CD4-positive, alpha-beta T cell treated with Interleukin-4 for 4 hours (primary cell): ENCODE results near the gene PPP2R2D.
A peak's percentile ranks its signal among the peaks of the same experiment; 100 is the strongest.

Experiments
- DNase-seq: peaks from one replicate; pipeline ENCODE4 v3.0.0-alpha.2; 2020

PPP2R2D gene

DNA sequence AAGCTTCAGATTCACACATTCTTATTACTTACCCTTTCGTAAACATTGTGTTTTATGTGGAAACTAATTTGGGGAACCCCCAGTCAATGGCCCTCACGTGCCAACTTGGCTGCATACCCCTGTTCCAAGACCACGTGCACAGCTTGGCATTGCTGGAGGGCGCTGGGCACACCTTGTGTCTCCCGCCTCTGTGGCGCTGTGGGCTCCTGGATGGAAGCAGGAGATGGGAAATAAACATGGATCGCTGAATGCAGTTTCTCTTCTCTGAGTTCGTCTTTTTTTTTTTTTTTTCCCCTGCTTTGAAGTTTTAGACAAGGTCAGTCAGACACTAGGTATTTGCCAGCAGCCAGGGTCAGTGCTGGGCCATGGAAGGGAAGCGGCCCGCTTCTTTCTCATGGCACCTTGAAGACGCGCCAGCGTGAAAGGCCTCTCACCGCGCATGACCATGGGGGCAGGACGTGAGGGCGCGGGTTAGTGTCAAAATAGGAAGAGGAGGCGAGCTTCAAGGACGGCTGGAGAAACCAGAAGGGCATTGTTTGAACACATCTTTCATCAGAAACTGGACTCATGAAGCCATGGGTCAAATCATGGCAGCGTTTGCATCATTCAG is 53.7 kb downstream of the PPP2R2D start:
- no peak for DNase-seq

DNA sequence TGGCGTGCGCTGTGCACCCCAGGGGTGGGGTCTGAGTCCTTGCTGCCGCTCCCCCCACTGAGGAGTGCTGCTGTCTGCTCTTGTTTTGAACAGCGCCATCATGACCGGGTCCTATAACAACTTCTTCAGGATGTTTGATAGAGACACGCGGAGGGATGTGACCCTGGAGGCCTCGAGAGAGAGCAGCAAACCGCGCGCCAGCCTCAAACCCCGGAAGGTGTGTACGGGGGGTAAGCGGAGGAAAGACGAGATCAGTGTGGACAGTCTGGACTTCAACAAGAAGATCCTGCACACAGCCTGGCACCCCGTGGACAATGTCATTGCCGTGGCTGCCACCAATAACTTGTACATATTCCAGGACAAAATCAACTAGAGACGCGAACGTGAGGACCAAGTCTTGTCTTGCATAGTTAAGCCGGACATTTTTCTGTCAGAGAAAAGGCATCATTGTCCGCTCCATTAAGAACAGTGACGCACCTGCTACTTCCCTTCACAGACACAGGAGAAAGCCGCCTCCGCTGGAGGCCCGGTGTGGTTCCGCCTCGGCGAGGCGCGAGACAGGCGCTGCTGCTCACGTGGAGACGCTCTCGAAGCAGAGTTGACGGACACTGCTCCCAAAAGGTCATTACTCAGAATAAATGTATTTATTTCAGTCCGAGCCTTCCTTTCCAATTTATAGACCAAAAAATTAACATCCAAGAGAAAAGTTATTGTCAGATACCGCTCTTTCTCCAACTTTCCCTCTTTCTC is 55.0 kb downstream of the PPP2R2D start:
- DNase-seq, result no peak

DNA sequence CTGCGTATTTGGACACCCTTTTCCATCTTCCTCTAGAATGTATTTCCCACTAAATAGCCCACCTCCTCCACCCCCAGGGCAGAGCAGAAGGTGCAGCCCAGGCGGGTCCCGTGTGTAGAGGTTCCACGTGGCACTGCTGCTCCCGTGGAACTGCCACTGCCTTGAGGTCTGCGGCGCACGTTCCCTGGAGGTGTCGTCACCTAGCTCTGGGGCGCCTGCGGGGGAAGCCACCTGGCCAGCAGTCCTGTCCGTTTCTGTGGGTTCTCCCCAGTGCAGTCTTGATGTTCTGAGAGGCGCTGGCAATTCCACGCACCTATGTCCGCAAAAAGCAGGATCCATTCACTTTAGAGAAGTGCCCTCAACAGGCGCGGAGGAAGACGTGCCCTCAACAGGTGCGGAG is 59.0 kb downstream of the PPP2R2D start:
- DNase-seq, result no peak

DNA sequence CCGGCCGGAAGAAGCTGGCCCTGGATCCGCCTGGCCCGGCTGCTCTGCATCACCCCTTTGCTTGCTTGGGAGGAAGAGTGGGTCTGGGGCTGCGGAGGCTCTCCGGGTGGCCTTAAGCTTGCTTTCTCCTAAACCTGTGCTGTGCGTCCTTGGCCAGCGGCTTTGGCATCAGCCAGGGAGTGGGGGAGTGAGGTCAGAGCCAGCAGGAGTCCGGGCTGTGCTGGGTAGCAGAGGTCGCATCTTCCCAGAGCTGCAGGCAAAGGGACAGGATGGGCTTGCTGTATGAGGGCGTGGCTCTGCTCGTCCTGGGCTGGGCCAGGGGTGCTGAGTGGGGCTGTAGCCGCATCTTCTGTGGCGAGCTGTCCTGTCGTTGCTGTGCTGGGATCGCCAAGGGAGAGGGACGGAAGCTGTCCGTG is 59.8 kb downstream of the PPP2R2D start:
- DNase-seq, result no peak

DNA sequence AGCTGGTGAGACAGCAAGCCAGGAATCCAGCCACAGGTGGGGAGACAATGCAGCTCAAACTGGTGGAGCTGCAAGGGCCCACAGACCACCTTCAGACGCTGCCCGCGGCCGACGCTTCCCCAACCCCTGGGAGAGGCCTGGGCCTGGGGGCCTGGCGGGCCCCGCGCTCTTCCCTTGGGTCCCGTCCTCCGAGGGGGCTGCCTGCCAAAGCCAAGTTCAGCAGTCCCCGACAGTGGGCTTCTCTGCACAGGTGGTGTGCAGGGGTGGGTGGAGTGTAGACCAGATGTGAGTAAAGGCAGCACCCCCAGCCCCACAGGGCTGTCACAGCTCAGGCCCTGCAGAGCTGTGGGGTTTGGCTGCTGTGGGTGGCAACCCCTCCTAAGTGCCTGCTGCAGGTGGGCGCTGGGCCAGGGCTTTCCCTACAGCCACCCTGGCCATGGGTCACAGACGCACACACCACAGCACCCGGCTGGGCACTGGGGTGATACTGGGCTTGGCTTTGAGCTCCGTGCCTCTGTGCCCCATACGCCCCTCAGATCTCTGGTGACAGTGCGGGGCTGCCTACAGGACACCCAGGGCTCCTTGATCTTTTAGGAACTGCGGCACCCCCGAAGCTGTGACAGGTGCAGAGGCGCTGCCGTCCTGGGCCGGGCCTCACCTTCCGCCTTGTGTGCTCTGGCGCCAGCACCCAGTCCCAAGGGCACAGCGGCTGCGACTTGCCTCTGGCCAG is 60.4 kb downstream of the PPP2R2D start:
- DNase-seq, result no peak

DNA sequence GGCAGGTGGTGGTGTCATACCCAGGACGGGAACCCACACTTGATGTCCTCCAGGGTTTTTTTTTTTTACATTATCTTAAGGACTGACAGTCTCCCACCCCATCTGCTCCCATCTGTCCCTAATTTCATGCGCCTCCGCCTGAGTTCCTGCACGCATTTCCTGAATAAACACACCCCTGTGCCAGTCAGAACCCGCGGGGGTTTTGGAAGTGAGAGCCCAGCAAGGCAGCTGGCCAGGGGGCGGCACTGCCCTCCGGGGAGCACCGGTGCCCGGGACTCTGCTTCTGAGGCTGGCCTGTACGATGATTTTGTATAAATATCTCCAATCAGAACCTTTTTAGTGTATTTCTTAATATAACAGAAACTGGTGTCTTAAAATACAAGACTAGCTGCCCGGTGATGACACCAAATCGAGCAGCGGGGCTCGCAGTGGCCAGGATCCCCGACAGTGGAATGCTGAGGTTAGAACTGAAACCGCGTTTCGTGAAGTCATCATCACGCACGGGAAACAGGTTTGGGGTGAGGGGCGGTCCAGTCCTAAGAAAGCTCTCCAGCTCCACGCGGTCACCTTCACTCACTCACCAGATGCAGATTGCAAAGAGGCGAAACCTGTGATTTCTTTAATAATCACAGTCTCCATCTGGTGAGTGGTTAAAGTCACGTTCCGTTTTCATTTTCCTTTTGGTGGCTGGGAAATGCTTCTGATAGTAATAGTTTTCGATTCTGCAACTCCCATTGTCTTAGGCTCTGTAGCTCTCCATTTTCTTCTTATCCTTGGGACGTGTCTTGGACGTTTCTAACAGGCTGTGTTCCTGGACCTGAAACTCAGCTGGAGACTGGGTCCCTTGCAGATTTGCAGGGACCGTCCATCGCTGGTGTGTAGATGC is 61.2 kb downstream of the PPP2R2D start:
- DNase-seq, result no peak

DNA sequence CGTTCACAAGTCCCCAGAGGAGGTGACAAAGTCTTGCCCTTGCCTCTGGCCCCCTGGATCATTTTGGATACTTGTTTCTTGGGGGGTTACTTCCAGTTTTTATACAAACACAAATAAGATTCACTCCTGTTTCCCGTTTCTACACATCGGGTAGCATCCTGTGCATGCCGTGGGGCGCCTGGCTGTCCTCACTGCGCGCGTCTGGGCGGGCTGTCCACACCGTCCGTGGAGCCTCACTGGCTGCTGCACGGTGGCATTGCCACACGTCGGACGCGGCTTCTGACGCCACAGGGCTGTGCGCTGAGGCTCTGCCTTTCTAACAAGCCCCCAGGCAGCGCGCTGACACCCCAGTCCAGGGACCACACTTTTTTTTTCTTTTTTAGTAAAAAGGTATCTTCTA is 62.5 kb downstream of the PPP2R2D start:
- no peak for DNase-seq

DNA sequence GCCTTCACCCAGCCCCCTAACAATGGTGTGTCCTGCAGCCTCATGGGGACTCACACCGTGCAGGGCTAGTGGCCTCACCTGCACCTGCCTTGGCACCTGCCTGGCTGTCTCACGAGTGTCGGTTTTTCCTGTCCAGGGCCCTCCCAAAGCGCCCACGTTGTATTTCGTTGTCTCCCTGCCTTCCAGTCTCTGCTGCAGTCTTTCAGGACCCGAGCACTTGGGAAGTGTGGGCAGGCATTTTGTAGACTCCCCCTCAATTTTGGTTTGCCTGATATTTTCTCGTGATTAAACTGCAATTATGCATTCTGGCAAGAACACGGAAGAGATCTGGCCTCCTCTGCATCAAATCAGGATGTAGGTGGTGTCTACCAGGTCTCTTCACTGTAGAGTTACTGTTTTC is 63.0 kb downstream of the PPP2R2D start:
- DNase-seq, result no peak

DNA sequence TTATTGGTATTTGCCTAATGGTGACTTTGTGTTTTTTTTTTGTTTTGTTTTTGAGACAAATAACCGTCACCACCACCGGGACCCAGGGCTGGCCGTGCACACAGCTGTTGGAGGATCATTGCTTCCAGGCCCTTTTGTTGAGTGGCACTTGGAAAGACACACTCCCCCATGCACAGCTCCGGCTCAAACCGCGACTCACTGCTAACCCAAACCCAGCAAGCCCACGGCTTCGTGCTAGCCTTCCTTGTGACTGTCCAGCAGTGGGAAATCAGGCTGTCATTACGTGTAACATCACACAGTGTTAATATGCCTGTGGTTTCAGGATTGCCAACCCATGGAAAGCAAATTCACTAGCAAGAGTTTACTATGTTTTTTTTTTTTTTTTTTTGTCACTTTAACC is 63.5 kb downstream of the PPP2R2D start:
- no peak for DNase-seq

DNA sequence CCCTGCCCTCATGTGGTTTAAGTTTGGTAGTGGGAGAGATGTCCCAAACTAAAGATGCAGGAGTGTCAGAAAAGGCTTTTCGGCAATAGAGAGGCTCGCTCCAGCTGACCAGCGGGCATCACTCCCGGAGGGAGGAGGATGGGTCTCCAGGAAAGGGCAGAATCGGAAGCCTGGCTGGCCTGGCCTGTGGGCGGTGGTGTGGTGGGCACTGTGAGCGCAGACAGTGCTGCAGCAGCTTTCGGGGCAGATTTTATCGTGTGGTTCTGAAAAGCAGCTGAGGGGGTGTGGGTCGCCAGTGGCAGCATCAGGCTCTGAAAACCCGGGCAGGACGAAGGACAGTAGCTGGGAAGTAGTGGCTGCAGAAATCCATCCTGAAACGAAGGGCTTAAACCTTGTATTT is 68.1 kb downstream of the PPP2R2D start:
- DNase-seq, result no peak

DNA sequence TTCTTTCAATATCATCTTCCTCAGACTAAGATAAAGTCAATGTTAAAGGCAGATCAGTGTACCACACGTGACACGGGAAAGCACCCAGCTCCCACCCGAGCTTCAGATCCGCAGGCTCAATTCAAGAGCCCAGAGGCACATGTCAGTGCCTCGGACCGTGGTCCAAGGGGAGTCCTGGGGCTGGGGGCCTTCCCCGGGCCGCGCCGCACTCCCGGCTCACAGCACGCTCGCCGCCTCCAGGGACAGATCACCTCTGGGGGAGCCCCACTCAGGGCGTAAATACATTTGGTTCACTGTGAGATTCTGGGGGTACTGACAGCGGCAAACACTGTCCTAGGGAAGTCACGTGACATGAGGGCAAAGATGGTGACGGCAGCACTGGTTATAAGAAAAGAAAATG is 70.1 kb downstream of the PPP2R2D start:
- no peak for DNase-seq

DNA sequence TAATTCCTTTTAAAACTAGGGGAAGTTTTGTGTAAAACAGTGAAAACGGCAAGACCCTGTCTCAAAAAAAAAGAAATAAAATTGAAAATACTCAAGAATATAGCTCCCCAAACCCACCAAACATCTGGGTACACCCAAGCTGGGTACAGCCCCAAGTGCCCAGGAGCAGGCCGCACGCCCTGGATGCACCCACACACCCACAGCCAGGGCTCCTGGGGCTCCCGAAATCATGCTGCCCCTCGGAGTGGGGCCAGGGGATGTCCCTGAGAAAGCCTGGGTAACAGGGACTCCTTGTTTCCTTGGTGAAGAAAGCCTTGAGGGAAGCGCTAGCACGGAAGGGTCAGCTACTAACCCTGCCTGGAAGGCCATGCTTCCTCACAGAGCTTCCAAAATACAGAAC is 70.8 kb downstream of the PPP2R2D start:
- no peak for DNase-seq

DNA sequence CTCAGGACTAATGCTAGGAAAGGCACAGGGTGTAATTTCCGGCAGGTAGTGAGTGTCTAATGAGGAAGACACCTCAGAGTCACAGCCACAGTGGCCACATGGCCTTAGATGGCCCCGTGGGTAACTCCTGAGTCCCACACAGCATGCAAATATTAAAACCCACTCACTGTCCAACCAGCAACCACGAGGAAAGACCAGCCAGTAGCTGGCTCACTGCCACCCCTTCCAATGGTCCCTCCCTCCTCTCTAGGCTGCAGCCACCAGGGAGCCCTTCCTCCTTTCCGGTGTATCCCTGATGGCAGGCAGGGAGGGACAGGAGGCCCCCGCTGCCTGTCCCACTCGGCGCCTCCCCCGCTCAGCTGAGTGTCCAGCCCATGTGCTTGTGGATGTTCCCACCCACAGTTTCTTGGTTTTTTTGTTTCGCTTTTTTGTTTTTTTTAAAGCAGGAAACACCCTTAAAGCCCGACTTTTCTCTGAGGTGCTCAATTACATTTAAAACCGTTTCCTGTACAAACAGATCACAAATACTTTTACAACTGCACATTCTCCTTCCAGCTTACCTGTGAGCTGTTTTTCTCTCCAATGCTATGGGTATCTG is 71.8 kb downstream of the PPP2R2D start:
- DNase-seq, result peak; percentile 42

DNA sequence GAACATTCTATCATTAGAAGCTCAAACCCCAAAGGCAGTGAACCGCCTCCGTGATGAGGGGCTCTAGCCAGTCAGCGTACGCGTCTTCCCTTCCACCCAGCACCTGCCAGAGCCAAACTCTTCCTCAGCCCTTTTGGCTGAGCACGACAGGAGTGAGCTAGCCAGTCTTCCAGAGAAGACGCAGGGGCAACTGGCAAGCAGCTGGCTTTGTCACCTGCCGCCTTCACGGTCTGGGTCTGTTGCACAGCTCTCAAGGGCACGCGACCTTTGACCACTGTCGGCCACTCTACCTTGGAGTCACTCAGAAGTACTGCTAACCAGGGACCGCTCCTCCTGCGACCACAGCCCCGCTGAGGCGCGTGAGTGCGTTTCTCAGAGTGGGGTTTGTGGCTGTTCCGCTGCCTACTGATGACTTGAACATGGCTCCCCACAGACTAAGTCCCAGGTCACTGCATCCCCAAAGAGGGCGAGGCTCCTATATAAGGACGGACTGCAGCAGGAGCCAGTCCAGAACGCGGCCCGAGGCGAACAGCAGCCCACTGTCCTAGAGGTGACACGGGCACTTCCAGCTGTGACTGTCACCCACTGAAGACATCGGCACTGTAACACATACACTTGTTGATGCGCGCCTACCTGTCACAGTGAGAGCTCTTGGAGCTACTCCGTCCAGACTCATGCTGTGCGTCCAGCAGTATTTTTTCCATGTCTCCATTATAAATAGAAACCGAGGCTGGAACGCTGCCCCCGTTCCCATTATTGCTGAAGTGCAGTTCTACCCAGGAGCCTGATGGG is 72.5 kb downstream of the PPP2R2D start:
- no peak for DNase-seq

DNA sequence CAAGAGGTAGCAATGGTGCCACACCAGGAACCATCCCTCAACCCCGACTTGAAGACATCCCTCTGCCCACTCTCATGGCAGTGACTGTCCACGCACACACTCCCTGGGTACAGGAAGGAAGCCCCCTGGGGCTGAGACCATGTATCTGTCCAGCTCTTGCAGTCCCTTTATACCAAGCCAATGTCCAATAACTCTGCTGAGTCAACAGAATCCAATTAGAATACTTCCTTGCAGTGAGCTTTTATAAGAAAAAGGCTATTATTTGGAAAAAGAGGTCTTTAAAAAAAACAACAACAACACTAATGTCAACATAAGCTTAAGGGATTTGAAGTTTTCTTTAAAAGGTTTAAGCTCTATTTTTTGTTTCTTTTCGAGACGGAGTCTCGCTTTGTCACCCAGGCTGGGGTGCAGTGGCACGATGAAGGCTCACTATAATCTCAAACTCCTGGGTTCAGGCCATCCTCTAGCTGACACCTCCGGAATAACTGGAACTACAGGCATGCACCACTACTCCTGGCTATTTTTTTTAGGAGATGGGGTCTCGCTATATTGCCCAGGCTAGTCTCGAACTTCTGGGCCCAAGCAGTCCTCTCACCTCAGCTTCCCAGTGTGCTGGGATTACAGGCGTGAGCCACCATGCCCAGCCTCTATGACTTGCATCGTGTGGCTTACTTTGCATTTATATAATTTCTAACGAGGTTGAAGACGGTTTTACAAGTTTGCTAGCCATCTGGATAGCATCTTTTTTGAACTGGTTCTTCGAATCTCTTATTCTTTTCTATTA is 73.4 kb downstream of the PPP2R2D start:
- DNase-seq, result no peak

DNA sequence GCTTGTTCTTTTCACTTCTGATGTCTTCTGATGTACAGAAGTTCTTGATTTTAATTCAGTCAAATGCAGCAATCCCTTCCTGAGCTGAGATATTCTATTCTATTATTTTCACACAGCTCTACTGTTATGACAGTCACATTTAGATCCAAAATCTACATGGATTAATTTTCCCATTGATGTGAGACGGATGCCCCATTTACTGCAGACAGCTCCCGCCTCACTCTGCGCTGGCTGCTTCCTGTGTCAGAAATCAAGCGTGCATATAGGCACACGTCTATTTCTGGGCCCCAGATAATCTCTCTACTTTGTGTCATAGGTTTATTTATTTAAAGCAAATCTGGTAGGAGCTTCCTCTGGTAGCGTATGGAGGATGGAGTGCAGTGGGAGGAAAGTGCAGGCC is 74.2 kb downstream of the PPP2R2D start:
- no peak for DNase-seq

DNA sequence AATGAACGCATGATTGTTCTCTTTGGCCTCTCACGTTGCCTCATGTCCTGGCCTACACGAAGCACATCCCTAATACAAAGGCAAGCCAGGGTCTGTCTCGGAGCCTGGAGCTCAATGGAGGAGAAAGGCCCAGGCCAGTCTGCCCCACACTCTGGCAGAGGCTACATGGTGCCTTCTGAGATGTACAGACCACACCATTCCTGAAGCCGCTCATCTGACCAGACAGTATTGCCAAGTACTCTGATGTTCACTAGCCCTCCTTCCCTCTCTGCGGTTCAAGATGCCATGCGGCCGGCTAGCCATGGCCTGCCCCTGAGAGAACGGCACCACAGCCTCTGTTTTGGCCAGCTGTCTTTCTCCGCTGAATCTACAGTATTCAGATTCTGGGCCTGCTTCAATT is 75.0 kb downstream of the PPP2R2D start:
- no peak for DNase-seq

DNA sequence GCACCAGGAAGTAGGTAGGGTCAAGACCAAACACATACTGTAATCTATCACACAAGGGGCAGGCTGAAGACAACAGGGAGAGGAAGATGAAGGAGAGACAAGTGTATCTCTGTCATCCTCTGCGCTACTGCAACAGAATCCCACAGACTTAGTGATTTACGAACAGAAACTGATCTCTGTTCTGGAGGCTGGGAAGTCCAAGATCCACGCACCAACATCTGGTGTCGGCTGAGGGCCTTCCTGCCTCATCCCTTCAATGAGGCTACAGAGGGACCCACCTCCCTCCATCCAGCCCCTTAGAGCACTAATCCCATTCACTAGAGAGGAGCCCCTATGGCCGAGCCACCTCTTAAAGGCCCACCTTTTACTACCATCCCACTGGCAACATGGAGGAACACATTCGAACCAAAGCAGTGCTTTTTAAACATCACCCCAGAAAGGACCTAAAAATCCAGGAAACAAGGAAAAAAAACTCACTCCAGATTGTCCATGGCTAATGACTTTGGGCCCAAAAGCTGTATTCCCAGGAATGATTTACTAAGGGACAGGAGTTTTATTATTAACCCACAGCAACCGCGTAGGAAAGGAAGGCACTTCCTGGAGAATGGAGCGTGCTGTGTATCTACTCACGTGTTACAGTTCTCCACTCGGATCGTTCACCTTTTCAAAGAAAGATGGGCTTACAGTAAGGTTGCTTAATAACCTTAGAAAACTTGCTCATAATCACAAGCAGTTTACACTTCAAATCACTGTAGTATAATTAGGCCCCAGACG is 76.7 kb downstream of the PPP2R2D start:
- no peak for DNase-seq

DNA sequence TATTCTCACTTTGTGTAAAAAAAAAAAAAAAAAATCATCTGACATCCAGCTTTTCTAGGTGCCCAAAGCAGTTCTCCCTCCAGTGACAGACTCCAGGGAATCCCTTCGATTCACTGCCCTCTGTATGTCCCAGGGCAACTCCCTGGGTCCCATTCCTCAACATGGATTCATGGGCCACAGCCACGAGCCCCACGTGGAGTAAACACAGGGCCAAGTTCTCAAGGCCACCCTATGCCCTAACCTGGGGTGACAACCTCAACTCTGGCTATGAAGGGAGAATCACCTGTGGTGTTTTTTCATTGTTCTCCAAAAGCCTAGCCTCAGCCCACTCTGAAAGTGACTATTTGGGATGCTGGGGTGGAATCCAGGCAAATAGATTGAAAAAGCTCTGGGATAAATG is 77.6 kb downstream of the PPP2R2D start:
- DNase-seq, result no peak

DNA sequence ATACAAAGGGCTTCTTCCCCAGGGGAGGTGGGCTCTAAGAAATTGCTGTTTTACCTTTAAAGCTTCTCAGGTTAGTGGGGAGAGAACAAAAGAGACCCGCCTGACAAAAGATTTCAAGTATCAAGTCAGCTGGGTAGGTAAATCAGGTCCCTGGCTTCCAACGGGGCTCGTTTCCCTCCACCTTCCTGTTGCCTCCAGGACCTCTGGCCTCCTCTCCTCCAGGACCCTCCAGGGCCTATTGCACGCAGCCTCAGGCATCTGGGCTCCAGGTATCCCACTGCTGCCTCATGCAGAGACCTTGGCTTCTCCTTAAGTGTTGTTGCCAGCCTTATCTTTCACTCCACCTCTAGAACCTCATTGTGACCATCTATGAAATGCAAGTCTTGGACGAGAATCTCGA is 78.0 kb downstream of the PPP2R2D start:
- DNase-seq, result no peak
